SU-DHL-6 (cell line): ENCODE measurements around the gene TIMM44.

Experiments used
- H2AFZ ChIP-seq: fragments of 200-600 bp; sonication (generic); 2 replicates; pipeline ENCODE4 v1.6.1; 2014; ENCODE audit warnings: low read depth, mild to moderate bottlenecking, moderate library complexity, mixed read lengths, antibody characterized with exemption, low read length; ENCODE audit not compliant: severe bottlenecking
- H3F3A ChIP-seq: fragments of 200-600 bp; shearing (Covaris generic); 2 replicates; pipeline ENCODE4 v1.6.0; 2016; ENCODE audit warnings: antibody characterized with exemption, mild to moderate bottlenecking; ENCODE audit not compliant: insufficient read depth
- H3K27ac ChIP-seq: fragments of 200-600 bp; sonication (generic); 2 replicates; pipeline ENCODE4 v1.5.1; 2016; ENCODE audit warnings: low read depth, mild to moderate bottlenecking, low read length, moderate library complexity, mixed read lengths
- H3K27me3 ChIP-seq: fragments of 200-600 bp; sonication (generic), shearing (Covaris generic); 2 replicates; pipeline ENCODE4 v1.6.0; 2014; ENCODE audit warnings: mild to moderate bottlenecking, low read length
- H3K36me3 ChIP-seq: fragments of 200-600 bp; sonication (generic); 2 replicates; pipeline ENCODE4 v1.6.1; 2014; ENCODE audit warnings: mild to moderate bottlenecking, low read length, mixed read lengths
- H3K4me2 ChIP-seq: fragments of 300-600, 200-600 bp; shearing (Covaris generic), sonication (generic); 2 replicates; pipeline ENCODE4 v1.6.0; 2014; ENCODE audit warnings: low read length, low read depth, mild to moderate bottlenecking; ENCODE audit not compliant: poor library complexity, severe bottlenecking
- H3K4me3 ChIP-seq: fragments of 200-600 bp; sonication (generic); 2 replicates; pipeline ENCODE4 v1.5.1; 2014; ENCODE audit warnings: antibody characterized with exemption, low read length, mild to moderate bottlenecking, mixed read lengths; ENCODE audit not compliant: insufficient read depth, poor library complexity, severe bottlenecking
- H3K79me2 ChIP-seq: fragments of 200-600 bp; sonication (generic); 2 replicates; pipeline ENCODE4 v1.6.1; 2014; ENCODE audit warnings: mild to moderate bottlenecking, low read length, moderate library complexity; ENCODE audit not compliant: insufficient read depth
- H3K9ac ChIP-seq: fragments of 200-600 bp; sonication (generic); 2 replicates; pipeline ENCODE4 v1.7.0; 2014; ENCODE audit warnings: mild to moderate bottlenecking, low read length
- H3K9me2 ChIP-seq: fragments of 200-600 bp; sonication (generic); replicated peaks from 2 replicates; pipeline ENCODE4 v1.6.1; 2014; ENCODE audit warnings: low read length; ENCODE audit not compliant: insufficient read depth
- H3K9me3 ChIP-seq: fragments of 200-600 bp; sonication (generic); 2 replicates; pipeline ENCODE4 v1.6.1; 2014; ENCODE audit warnings: low read length, mixed read lengths; ENCODE audit not compliant: insufficient read depth
- H4K20me1 ChIP-seq: fragments of 200-600 bp; sonication (generic); 2 replicates; pipeline ENCODE4 v1.6.1; 2014; ENCODE audit warnings: low read depth, mild to moderate bottlenecking, antibody characterized with exemption, low read length, moderate library complexity, mixed read lengths
- CTCF ChIP-seq: fragments of 200-600 bp; sonication (generic); IDR thresholded peaks from one replicate; pipeline ENCODE4 v1.5.1; 2017; ENCODE audit warnings: antibody characterized with exemption, mild to moderate bottlenecking, low read length, moderate library complexity; ENCODE audit not compliant: insufficient read depth, poor library complexity, severe bottlenecking
- EZH2phosphoT487 ChIP-seq: fragments of 200-600 bp; sonication (generic), shearing (Covaris generic); conservative IDR thresholded peaks from 2 replicates; pipeline ENCODE4 v1.6.1; 2018; ENCODE audit warnings: mild to moderate bottlenecking, antibody characterized with exemption, low read length, moderate library complexity, mixed read lengths

The TIMM44 gene

GRCh38 chr19:7977021-7977722 lies 33.7 kb upstream of the TIMM44 start:
- Histone ChIP-seq H3K27ac (no peak overlapping the region), H3K36me3 (no peaks in the 10 kb centered on the region), H3K4me2 (no peak overlapping the region), H3K27me3 (no peaks in the 10 kb centered on the region), H3K79me2 (no peaks in the 10 kb centered on the region), H2AFZ (no peak overlapping the region), H4K20me1 (no peaks in the 10 kb centered on the region), H3K4me3 (no peak overlapping the region), H3K9me3 (no peaks in the 10 kb centered on the region), H3K9me2 (no peaks in the 10 kb centered on the region), H3K9ac (no peak overlapping the region), H3F3A (no peaks in the 10 kb centered on the region)
- no peak for TF ChIP-seq CTCF

- Histone ChIP-seq H2AFZ (no peak overlapping the region), H3K79me2 (no peaks in the 10 kb centered on the region), H3K9me2 (no peaks in the 10 kb centered on the region), H3K27ac (no peak overlapping the region), H3F3A (no peaks in the 10 kb centered on the region), H3K27me3 (no peaks in the 10 kb centered on the region), H3K4me3 (no peak overlapping the region), H4K20me1 (no peaks in the 10 kb centered on the region), H3K9ac (no peak overlapping the region), H3K9me3 (no peaks in the 10 kb centered on the region), H3K4me2 (no peak overlapping the region), H3K36me3 (no peaks in the 10 kb centered on the region)
- TF ChIP-seq CTCF: no peak
- TF ChIP-seq EZH2phosphoT487: no peak
Measured at GRCh38 chr19:7976461-7976860, 33.0 kb upstream of the TIMM44 start.

- H3K9me3 ChIP-seq: no peaks in the 10 kb centered on the region
- H3K27me3 ChIP-seq: no peaks in the 10 kb centered on the region
- no peak overlapping the region for H3K27ac ChIP-seq
- no peak overlapping the region for H2AFZ ChIP-seq
- no peaks in the 10 kb centered on the region for H3K36me3 ChIP-seq
- no peaks in the 10 kb centered on the region for H3K9me2 ChIP-seq
- no peak overlapping the region for H3K9ac ChIP-seq
- TF ChIP-seq CTCF: no peak
- no peak for TF ChIP-seq EZH2phosphoT487
- no peaks in the 10 kb centered on the region for H3K79me2 ChIP-seq
- no peak overlapping the region for H3K4me3 ChIP-seq
- H4K20me1 ChIP-seq: no peaks in the 10 kb centered on the region
- no peaks in the 10 kb centered on the region for H3F3A ChIP-seq
- no peak overlapping the region for H3K4me2 ChIP-seq
Measured at GRCh38 chr19:7975037-7975436, 31.6 kb upstream of the TIMM44 start.
